Osteocyte (in vitro differentiated cells): Measurements from ENCODE around the gene ABO. TPM values are rescaled to one million over a fixed set of nuclear protein-coding genes. Genes with fewer than 3 reads are reported as not detected.
A peak's percentile ranks its signal among the peaks of the same experiment; 100 is the strongest.

Experiments
- DNase-seq: peaks from one replicate; pipeline ENCODE4 v3.0.0; 2021; ENCODE audit warnings: mixed read lengths; ENCODE audit not compliant: unreplicated experiment; ENCODE audit errors: extremely low spot score
- H3K27ac Mint-ChIP-seq: one replicate; pipeline ENCODE4 v1.8.0; 2021; ENCODE audit warnings: mild to moderate bottlenecking, mixed read lengths; ENCODE audit not compliant: unreplicated experiment
- H3K27me3 Mint-ChIP-seq: one replicate; pipeline ENCODE4 v1.8.0; 2021; ENCODE audit warnings: mixed read lengths; ENCODE audit not compliant: unreplicated experiment
- H3K36me3 Mint-ChIP-seq: one replicate; pipeline ENCODE4 v1.8.0; 2021; ENCODE audit warnings: mixed read lengths; ENCODE audit not compliant: unreplicated experiment
- H3K4me1 Mint-ChIP-seq: one replicate; pipeline ENCODE4 v1.8.0; 2021; ENCODE audit warnings: mixed read lengths; ENCODE audit not compliant: unreplicated experiment
- H3K4me3 Mint-ChIP-seq: one replicate; pipeline ENCODE4 v1.8.0; 2021; ENCODE audit warnings: mild to moderate bottlenecking, moderate library complexity, mixed read lengths; ENCODE audit not compliant: unreplicated experiment
- H3K9me3 Mint-ChIP-seq: one replicate; pipeline ENCODE4 v1.8.0; 2021; ENCODE audit warnings: mixed read lengths; ENCODE audit not compliant: unreplicated experiment
- CTCF ChIP-seq: fragments of 200-600 bp; sonication (generic); IDR thresholded peaks from 2 replicates; pipeline ENCODE4 v1.5.0; 2021; ENCODE audit warnings: antibody characterized with exemption, mild to moderate bottlenecking, moderate library complexity
- long read RNA-seq: library from polyadenylated mRNA; unstranded; transcript quantifications from one replicate; pipeline ENCODE4 v2.0.0, GENCODE V29; 2021
- total RNA-seq: library from RNA; stranded (reverse); gene quantifications from 2 replicates; pipeline ENCODE4 v1.2.1, GENCODE V29; 2021

ABO gene
- total RNA-seq, result not detected in 2 replicates
- long read RNA-seq, result 0 reads

- Mint-ChIP-seq H3K27ac (no peak within 1 kb of the TSS), H3K27me3 (peaks cover 66% of the 10 kb centered on the region), H3K4me3 (no peak within 1 kb of the TSS), H3K4me1 (no peaks in the 10 kb centered on the region), H3K36me3 (no peaks in the 10 kb centered on the region), H3K9me3 (no peaks in the 10 kb centered on the region)
- TF ChIP-seq CTCF, result no peak
- peak; percentile 83 for DNase-seq
These were observed at the start of gene ABO for GRCh38 chr9:133275105-133276000. Gene ABO (minus strand): TSS chr9:133275201.

GRCh38 chr9:133323991-133324703 lies 49.1 kb upstream of the ABO start:
- Mint-ChIP-seq H3K4me3 (no peak overlapping the region), H3K27me3 (no peaks in the 10 kb centered on the region), H3K9me3 (no peaks in the 10 kb centered on the region), H3K27ac (no peak overlapping the region), H3K4me1 (no peaks in the 10 kb centered on the region), H3K36me3 (no peaks in the 10 kb centered on the region)
- TF ChIP-seq CTCF, result no peak
- DNase-seq, result no peak

- Mint-ChIP-seq H3K4me3 (no peak overlapping the region), H3K27me3 (no peaks in the 10 kb centered on the region), H3K27ac (no peak overlapping the region), H3K4me1 (no peaks in the 10 kb centered on the region), H3K36me3 (no peaks in the 10 kb centered on the region), H3K9me3 (no peaks in the 10 kb centered on the region)
- no peak for TF ChIP-seq CTCF
- DNase-seq, result no peak
These were observed 48.2 kb upstream of the ABO start for GRCh38 chr9:133323211-133323610.

- TF ChIP-seq CTCF, result no peak
- Mint-ChIP-seq H3K36me3 (no peaks in the 10 kb centered on the region), H3K27ac (no peak overlapping the region), H3K27me3 (no peaks in the 10 kb centered on the region), H3K4me1 (no peaks in the 10 kb centered on the region), H3K9me3 (no peaks in the 10 kb centered on the region), H3K4me3 (no peak overlapping the region)
- no peak for DNase-seq
These were observed 47.7 kb upstream of the ABO start for GRCh38 chr9:133322701-133323100.

- Mint-ChIP-seq H3K4me3 (no peak overlapping the region), H3K4me1 (no peaks in the 10 kb centered on the region), H3K36me3 (no peaks in the 10 kb centered on the region), H3K27me3 (no peaks in the 10 kb centered on the region), H3K9me3 (no peaks in the 10 kb centered on the region), H3K27ac (no peak overlapping the region)
- no peak for DNase-seq
- no peak for TF ChIP-seq CTCF
These were observed 46.5 kb upstream of the ABO start for GRCh38 chr9:133321411-133321935.
